AG04450 (cell line): ENCODE data around the gene UTS2. TPM values are rescaled to one million over a fixed set of nuclear protein-coding genes. Genes with fewer than 3 reads are reported as not detected.
A peak's percentile ranks its signal among the peaks of the same experiment; 100 is the strongest.

Source experiments
- CTCF ChIA-PET: fragments of 300-600, 350-600 bp; formaldehyde crosslinking; extraction: SDS; loops from one replicate; lab custom pipeline; 2022; ENCODE audit warnings: antibody characterized with exemption, inconsistent platforms; lab: Charles Lee
- POLR2A ChIA-PET: fragments of 350-600 bp; formaldehyde crosslinking; extraction: SDS; loops from one replicate; lab custom pipeline; 2021; ENCODE audit warnings: antibody characterized with exemption, inconsistent platforms; lab: Yijun Ruan, JAX
- DNase-seq: peaks from one replicate; pipeline ENCODE4 v3.0.0-alpha.2; 2011; ENCODE audit warnings: low read depth, low spot score
- H3K27ac ChIP-seq: one replicate; pipeline ENCODE4 v1.5.1; 2012; ENCODE audit warnings: low read depth, low read length, control low read depth
- H3K27me3 ChIP-seq: one replicate; pipeline ENCODE4 v1.6.0; 2012; ENCODE audit warnings: low read length; ENCODE audit not compliant: control insufficient read depth, insufficient read depth
- H3K4me3 ChIP-seq: 2 replicates; pipeline ENCODE4 v1.5.1; 2011; ENCODE audit warnings: mild to moderate bottlenecking, low read depth, low read length, control low read depth
- H3K9me3 ChIP-seq: 2 replicates; pipeline ENCODE4 v1.5.1; 2012; ENCODE audit warnings: low read length; ENCODE audit not compliant: control insufficient read depth, insufficient read depth
- polyA plus RNA-seq: library from polyadenylated mRNA; depleted of rRNA; stranded (reverse); fragments of >200 nt; gene quantifications from 2 replicates; pipeline ENCODE4 v1.2.3, GENCODE V29; 2011
- TF ChIP-seq, protein P1 (sequence below): IDR thresholded peaks from 2 replicates; pipeline ENCODE4 v1.5.1; 2011; ENCODE audit warnings: low read depth, low read length, control low read depth, inconsistent platforms

UTS2 gene
- polyA plus RNA-seq, 1 experiment, result 0.06 TPM

DNA sequence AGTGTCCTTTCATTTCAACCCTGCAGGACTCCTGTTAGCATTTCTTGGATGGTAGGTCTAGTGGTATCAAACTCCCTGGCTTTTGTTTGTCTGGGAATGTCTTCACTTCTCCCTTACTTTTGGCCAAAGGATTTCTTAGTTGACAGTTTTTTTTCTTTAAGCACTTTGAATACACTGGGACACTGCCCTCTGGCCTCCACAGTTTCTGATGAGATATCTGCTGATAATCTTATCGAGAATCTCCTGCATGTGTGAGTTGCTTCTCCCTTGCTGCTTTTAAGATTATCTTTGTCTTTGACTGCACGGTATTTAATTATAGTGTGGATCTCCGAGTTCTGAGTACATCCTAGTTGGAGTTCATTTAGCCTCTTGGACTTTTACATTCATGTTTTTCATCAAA is 13.3 kb downstream of the UTS2 start:
- POLR2A ChIA-PET, result no interaction called here
- TF ChIP-seq, protein P1, sequence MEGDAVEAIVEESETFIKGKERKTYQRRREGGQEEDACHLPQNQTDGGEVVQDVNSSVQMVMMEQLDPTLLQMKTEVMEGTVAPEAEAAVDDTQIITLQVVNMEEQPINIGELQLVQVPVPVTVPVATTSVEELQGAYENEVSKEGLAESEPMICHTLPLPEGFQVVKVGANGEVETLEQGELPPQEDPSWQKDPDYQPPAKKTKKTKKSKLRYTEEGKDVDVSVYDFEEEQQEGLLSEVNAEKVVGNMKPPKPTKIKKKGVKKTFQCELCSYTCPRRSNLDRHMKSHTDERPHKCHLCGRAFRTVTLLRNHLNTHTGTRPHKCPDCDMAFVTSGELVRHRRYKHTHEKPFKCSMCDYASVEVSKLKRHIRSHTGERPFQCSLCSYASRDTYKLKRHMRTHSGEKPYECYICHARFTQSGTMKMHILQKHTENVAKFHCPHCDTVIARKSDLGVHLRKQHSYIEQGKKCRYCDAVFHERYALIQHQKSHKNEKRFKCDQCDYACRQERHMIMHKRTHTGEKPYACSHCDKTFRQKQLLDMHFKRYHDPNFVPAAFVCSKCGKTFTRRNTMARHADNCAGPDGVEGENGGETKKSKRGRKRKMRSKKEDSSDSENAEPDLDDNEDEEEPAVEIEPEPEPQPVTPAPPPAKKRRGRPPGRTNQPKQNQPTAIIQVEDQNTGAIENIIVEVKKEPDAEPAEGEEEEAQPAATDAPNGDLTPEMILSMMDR, result no peak

DNA sequence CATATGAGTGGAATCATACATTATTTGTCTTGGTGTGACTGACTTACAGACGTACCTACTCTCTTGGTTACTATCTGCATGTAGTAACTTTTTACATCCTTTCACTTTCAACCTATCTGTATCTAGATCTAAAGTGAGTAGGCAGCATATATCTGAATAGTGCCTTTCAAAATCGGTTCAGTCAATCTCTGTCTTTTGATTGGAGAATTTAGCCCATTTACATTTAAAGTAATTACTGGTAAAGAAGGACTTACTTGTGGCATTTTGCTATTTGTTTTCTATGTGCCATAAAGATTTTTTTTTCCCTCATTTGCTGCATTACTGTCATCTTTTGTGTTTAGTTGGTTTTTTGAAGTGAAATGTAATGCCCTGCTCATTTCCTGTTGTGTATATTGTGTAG is 14.2 kb downstream of the UTS2 start:
- DNase-seq, result no peak
- TF ChIP-seq, protein P1, result no peak
- POLR2A ChIA-PET, result no interaction called here
- no peak overlapping the region for H3K4me3 ChIP-seq
- CTCF ChIA-PET, result no interaction called here
- no peak overlapping the region for H3K27ac ChIP-seq
- H3K9me3 ChIP-seq, result peaks cover 7% of the 10 kb centered on the region; the same call in 1 of the 2 replicates
- no peaks in the 10 kb centered on the region for H3K27me3 ChIP-seq

More for the DNA sequence above, 13.3 kb downstream of the UTS2 start:
- H3K27me3 ChIP-seq, result no peaks in the 10 kb centered on the region
- peaks cover 7% of the 10 kb centered on the region; the same call in 1 of the 2 replicates for H3K9me3 ChIP-seq
- no peak overlapping the region for H3K4me3 ChIP-seq
- CTCF ChIA-PET, result no interaction called here
- no peak overlapping the region for H3K27ac ChIP-seq
- no peak for DNase-seq

DNA sequence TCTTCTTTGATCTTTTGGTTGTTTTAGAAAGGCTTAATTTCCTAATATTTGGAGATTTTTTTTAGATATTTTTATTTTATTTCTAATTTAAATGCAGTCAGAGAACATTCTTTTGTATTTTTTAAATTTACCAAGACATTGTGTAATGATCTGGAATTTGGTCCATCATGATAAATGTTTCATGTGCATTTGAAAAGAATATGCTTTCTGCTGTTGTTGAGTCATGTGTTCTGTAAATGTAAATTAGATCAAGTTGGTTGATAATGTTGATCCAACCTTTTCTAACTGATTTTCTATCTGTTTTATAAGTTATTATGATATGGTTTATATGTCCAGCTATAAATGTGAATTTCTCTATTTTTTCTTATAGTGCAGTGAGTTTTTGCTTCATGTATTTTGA is 19.8 kb downstream of the UTS2 start:
- POLR2A ChIA-PET, result no interaction called here

DNA sequence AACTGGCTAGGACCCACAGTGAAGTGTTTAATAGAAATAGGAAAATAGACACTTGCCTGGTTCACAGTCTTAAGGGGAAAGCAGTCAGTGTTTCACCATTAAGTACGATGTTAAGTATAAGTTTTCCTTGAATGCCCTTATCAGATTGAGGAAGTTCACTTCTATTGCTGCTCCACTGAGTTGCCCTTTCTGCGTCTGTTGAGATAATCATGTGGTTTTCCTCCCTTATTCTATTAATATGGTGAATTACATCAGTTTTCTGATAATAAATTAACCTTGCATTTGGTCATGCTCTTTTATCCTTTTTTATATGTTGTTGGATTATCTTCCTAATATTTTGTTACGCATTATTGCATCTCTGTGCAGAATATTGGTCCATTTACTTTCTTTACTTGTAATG is 21.4 kb downstream of the UTS2 start:
- no peaks in the 10 kb centered on the region for H3K27me3 ChIP-seq
- no peak overlapping the region for H3K27ac ChIP-seq
- no peaks in the 10 kb centered on the region; the same call in 1 of the 2 replicates for H3K9me3 ChIP-seq
- H3K4me3 ChIP-seq, result no peak overlapping the region
- ChIA-PET POLR2A (no interaction called here), CTCF (no interaction called here)
- TF ChIP-seq, protein P1, result no peak
- DNase-seq, result no peak

More for the DNA sequence above, 19.8 kb downstream of the UTS2 start:
- CTCF ChIA-PET, result interaction anchor here (1.3 kb wide), 1 partner anchor 80 kb away, joined by 3 read pairs; no protein-coding TSS in a partner anchor
- Histone ChIP-seq H3K27me3 (no peaks in the 10 kb centered on the region), H3K4me3 (no peak overlapping the region), H3K27ac (no peak overlapping the region), H3K9me3 (peaks cover 3% of the 10 kb centered on the region; the same call in 1 of the 2 replicates)
- DNase-seq, result no peak
- TF ChIP-seq, protein P1, result no peak

DNA sequence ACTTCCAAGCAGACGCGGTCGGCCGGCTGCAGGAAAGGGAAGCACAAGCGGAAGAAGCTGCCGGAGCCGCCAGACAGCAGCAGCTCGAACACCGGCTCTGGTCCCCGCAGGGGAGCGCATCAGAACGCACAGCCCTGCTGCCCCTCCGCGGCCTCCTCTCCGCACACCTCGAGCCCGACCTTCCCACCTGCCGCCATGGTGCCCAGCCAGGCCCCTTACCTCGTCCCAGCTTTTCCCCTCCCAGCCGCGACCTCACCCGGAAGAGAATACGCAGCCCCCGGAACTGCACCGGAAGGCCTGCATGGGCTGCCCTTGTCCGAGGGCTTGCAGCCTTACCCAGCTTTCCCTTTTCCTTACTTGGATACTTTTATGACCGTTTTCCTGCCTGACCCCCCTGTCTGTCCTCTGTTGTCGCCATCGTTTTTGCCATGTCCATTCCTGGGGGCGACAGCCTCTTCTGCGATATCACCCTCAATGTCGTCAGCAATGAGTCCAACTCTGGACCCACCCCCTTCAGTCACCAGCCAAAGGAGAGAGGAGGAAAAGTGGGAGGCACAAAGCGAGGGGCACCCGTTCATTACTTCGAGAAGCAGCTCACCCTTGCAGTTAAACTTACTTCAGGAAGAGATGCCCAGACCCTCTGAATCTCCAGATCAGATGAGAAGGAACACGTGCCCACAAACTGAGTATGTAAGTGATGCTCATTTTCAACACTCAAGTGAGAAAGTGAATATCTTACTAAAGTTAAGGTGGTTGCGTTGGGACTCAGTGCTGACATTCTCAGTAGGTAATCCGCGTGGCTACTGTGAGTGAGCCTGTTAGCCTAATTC is 25.5 kb downstream of the UTS2 start:
- TF ChIP-seq, protein P1, result no peak
- CTCF ChIA-PET, result interaction anchor here (1.0 kb wide), 1 partner anchor 19 kb away, joined by 3 read pairs; no protein-coding TSS in a partner anchor
- H3K9me3 ChIP-seq, result no peaks in the 10 kb centered on the region; the same call in 1 of the 2 replicates
- DNase-seq, result no peak
- POLR2A ChIA-PET, result interaction anchor here (0.6 kb wide), 1 partner anchor 18 kb away, joined by 7 read pairs; no protein-coding TSS in a partner anchor
- peak overlapping the region; percentile 47 for H3K4me3 ChIP-seq
- no peaks in the 10 kb centered on the region for H3K27me3 ChIP-seq
- no peak overlapping the region for H3K27ac ChIP-seq
